Raji (cell line): ENCODE measurements around the gene ACAP3.

ENCODE experiments used
- POLR2A ChIP-seq: IDR thresholded peaks from 2 replicates; pipeline ENCODE4 v1.6.1; 2011; ENCODE audit warnings: low read depth, low read length, control low read depth; ENCODE audit not compliant: insufficient read depth

The ACAP3 gene

GRCh38 chr1:1303736-1304135 is 4.0 kb downstream of the ACAP3 start:
- TF ChIP-seq POLR2A, result no peak

GRCh38 chr1:1302951-1303509 is 4.7 kb downstream of the ACAP3 start:
- TF ChIP-seq POLR2A, result no peak

GRCh38 chr1:1302006-1302430 is 5.7 kb downstream of the ACAP3 start:
- TF ChIP-seq POLR2A, result no peak

- no peak for TF ChIP-seq POLR2A
These were observed 7.4 kb downstream of the ACAP3 start for GRCh38 chr1:1300352-1300739.

GRCh38 chr1:1299686-1300351 is 7.9 kb downstream of the ACAP3 start:
- TF ChIP-seq POLR2A, result no peak

- TF ChIP-seq POLR2A, result 0 out of 2 replicates have a peak, but pooled peaks have one; percentile 8
These were observed 8.7 kb downstream of the ACAP3 start for GRCh38 chr1:1298861-1299685.

DNA sequence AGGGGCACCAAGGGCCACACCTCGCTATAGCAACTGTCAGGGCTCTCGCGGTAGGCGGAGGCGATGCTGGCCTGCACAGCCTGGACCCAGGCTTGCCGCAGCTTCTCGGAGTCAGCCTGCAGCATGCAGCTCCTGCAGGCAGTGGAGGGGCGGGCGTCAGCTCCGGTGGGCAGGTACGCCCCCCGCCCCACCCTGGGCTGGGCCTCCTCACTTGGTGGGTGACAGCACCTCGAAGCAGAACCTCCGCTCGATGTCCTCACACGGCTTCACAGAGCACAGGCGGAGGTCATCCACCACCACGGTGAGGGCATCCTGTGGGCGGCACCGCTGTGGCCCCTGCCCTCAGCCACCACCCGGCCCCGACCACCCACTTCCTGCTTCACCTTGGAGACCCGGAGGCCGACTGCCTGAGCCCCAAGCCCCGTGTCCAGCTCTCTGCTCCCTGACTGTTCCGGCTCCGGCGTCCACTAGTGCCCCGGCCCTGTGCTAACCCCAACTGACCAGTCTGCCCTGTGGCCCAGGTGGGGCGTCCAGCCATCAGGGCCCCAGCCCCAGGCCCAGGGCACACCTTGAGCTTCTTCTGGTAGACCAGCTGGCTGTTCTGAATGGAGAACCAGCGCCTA is 9.8 kb downstream of the ACAP3 start:
- TF ChIP-seq POLR2A, result no peak

- TF ChIP-seq POLR2A, result no peak
These were observed 11.4 kb downstream of the ACAP3 start for GRCh38 chr1:1296070-1297061.

DNA sequence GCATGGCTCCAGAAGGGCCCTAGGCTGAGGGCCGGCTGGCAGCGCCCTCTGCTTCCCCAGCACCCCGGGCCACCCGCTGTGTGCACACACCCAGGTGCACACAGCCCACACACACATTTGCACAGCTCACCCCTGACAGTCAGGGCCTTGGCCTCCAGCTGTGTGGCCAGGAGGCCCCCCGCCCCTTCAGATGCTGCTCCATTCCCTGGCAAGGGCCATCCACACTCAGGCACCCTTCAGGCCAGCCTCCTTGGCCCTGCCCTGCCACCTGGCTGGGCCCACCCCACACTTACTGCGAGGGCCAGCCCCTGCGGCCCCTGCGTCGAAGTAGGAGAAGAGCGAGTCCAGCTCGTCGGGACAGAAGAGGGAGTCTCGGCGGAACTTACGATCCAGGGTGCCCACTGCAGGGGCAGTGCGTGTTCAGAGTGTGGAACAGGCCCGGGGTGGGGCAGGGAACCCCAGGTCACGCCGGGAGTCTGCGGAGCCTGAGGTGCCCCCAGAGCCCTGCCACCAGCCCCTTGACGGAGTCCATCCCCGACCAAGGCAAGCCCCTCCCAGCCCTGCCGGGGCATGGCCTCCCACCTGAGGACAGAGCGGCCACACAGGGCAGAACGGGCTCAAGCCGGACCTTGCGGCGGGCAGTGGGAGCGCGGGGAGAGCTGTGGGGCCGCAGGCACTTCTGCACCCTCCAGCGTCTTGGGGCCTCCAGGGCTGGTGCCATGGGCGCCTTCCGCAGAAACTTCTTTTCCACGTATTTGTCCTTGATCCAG is 12.4 kb downstream of the ACAP3 start:
- TF ChIP-seq POLR2A, result no peak

DNA sequence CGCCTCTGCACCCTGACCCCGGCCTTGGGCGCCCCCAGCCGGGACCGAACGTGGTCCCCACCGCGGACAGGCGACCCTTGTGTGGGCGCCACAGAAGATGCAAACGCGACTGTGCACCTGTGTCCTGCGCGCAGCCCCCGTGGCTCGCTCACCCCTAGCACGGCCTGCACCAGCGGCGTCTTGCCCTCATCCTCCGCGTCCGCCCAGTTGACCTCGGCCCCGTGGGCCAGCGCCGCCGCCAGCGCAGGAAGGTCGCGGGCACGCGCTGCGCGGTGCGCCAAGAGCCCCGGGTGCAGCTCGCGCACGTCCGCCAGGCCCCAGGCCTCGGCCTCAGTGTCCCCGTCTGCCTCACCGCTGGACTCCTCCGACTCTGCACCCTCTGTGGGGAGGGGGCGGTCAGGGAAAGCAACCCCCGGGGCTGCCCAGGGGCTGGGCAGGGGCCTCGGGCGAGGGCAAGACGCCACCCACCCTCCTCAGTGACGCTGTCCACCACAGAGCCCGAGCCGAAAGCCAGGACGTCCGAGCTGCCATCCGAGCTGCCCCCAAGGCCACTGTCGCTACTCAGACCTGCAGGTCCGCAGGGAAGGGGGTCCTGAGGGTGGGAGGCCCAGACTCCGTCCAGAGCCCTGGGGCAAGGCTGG is 13.4 kb downstream of the ACAP3 start:
- no peak for TF ChIP-seq POLR2A

DNA sequence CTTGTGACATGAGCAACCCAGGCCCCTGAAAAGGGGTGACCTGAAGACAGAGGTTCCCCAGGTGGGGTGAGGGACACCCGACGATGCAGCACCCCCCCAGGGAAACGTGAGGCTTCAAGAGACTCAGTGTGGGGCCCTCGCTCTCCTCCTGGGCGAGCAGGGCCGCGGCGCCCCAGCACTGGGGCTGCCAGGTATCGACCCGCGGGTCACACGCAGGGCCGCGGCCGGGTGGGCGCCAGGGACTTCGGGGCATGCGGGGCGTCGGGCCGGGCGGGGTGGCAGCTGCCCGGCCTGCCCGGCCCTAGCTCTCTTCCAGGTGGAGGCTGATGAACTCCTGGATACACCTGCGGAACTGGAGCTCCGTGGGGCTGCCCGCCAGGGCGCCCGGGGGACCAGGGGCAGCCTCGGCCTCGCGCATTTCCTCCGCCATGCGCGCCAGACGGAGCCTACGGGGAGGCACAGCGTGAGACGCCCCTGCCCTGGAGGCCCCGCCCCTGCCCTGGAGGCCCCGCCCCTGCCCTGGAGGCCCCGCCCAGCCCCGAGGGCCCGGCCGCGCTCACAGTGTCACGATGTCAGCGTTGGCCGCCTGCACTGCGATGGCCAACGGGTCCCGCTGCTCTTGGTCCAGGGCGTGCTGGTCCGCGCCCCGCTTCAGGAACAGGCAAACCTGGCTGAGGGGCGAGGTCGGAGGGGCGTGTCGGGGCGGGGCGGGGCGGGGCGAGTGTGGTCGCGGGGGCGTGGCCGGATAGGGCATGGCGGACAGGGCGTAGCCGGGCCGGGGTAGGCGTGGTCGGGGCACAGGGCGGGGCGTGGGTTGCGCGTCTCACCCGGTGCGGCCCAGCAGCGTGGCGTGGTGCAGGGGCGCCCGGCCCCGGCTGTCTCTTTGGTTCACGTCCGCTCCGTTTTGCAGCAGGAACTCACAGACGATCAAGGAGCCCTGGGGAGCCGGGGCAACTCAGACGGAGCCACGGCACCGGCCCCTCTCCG is 14.2 kb downstream of the ACAP3 start:
- TF ChIP-seq POLR2A, result no peak

GRCh38 chr1:1292851-1293250 is 14.9 kb downstream of the ACAP3 start:
- no peak for TF ChIP-seq POLR2A

DNA sequence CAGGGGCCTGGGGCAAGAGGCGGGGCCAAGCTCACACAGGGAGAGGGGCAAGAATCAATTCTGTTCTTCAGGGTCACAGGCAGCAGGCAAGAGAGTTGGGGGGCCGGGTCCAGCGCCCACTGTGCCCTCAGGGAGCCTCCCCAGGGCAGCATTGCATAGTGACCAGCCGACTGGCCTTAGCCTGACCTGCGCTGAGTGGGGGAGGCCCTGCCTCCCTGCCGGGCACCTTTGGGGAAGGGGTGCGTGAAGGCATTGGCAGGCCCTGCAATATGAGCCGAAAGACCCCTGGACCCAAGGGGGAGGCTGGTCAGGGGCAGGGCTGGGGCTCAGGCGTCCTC is 15.3 kb downstream of the ACAP3 start:
- no peak for TF ChIP-seq POLR2A
